ENCODE measurements around the gene VTI1A.

The VTI1A gene

GRCh38 chr10:112813866-112814591, 367.0 kb downstream of the VTI1A start:
- DNase-seq (ENCODE audit: low read depth) = no peak
- no peak for TF ChIP-seq CTCF (conservative IDR thresholded peaks at IDR 0.05; ENCODE audit: low read depth, low read length)
- no peak overlapping the region for H3K4me3 ChIP-seq (ENCODE audit: low read length)

- TF ChIP-seq CTCF (conservative IDR thresholded peaks at IDR 0.05; ENCODE audit: low read depth, low read length) = no peak
- H3K4me3 ChIP-seq (ENCODE audit: low read length) = no peak overlapping the region
- DNase-seq (ENCODE audit: low read depth) = no peak
These were observed 368.4 kb downstream of the VTI1A start for GRCh38 chr10:112815269-112816032.

GRCh38 chr10:112816033-112816430, 369.0 kb downstream of the VTI1A start:
- H3K4me3 ChIP-seq (ENCODE audit: low read length) = no peak overlapping the region
- no peak for DNase-seq (ENCODE audit: low read depth)
- TF ChIP-seq CTCF (conservative IDR thresholded peaks at IDR 0.05; ENCODE audit: low read depth, low read length) = no peak

GRCh38 chr10:112816891-112817290, 369.9 kb downstream of the VTI1A start:
- TF ChIP-seq CTCF (conservative IDR thresholded peaks at IDR 0.05; ENCODE audit: low read depth, low read length) = no peak
- H3K4me3 ChIP-seq (ENCODE audit: low read length) = no peak overlapping the region
- DNase-seq (ENCODE audit: low read depth) = no peak

- no peak for DNase-seq (ENCODE audit: low read depth)
- TF ChIP-seq CTCF (conservative IDR thresholded peaks at IDR 0.05; ENCODE audit: low read depth, low read length) = no peak
- no peak overlapping the region for H3K4me3 ChIP-seq (ENCODE audit: low read length)
These were observed 371.2 kb downstream of the VTI1A start for GRCh38 chr10:112817981-112818777.

GRCh38 chr10:112819231-112819630, 372.2 kb downstream of the VTI1A start:
- H3K4me3 ChIP-seq (ENCODE audit: low read length) = no peak overlapping the region
- DNase-seq (ENCODE audit: low read depth) = no peak
- TF ChIP-seq CTCF (conservative IDR thresholded peaks at IDR 0.05; ENCODE audit: low read depth, low read length) = no peak
